WTC11 (cell line): ENCODE results near the gene ASCC1. TPM values are rescaled to one million over a fixed set of nuclear protein-coding genes. Genes with fewer than 3 reads are reported as not detected.

Source experiments
- ATAC-seq: fragments of 200-7000 bp; cut with Tn5 transposase; 2 replicates; pipeline ENCODE4 v1.10.0; 2021; ENCODE audit warnings: mild to moderate bottlenecking, moderate library complexity
- CTCF ChIA-PET: fragments of 300-600 bp; sonication (Branson Sonifier 250); formaldehyde crosslinking; loops from one replicate; lab custom pipeline; 2021; ENCODE audit warnings: antibody characterized with exemption; lab: Charles Lee
- POLR2A ChIA-PET: fragments of 350-600 bp; sonication (Branson Sonifier 250); formaldehyde crosslinking; loops from one replicate; lab custom pipeline; 2021; ENCODE audit warnings: antibody characterized with exemption; lab: Charles Lee
- DNase-seq: peaks from one replicate; pipeline ENCODE4 v3.0.0; 2021; ENCODE audit warnings: low spot score
- H3K27ac Mint-ChIP-seq: 2 replicates; pipeline ENCODE4 v1.8.0; 2021; ENCODE audit warnings: mixed read lengths
- H3K27me3 Mint-ChIP-seq: 2 replicates; pipeline ENCODE4 v1.8.0; 2021; ENCODE audit warnings: low read depth, mild to moderate bottlenecking, moderate library complexity, mixed read lengths
- H3K36me3 Mint-ChIP-seq: 2 replicates; pipeline ENCODE4 v1.8.0; 2021; ENCODE audit warnings: mixed read lengths
- H3K4me1 Mint-ChIP-seq: 2 replicates; pipeline ENCODE4 v1.8.0; 2022; ENCODE audit warnings: mixed read lengths
- H3K4me3 Mint-ChIP-seq: 2 replicates; pipeline ENCODE4 v1.8.0; 2021; ENCODE audit warnings: mild to moderate bottlenecking, moderate library complexity, mixed read lengths
- H3K9me3 Mint-ChIP-seq: 2 replicates; pipeline ENCODE4 v1.8.0; 2021; ENCODE audit warnings: mixed read lengths
- CREB1 ChIP-seq: sonication (generic); formaldehyde crosslinking; IDR thresholded peaks from 2 replicates; pipeline ENCODE4 v1.8.0; 2023; ENCODE audit warnings: mild to moderate bottlenecking, missing genetic modification reagents
- ETV6 ChIP-seq: sonication (generic); formaldehyde crosslinking; IDR thresholded peaks from 2 replicates; pipeline ENCODE4 v1.8.1; 2022; ENCODE audit warnings: mild to moderate bottlenecking, missing genetic modification reagents
- GRHL2 ChIP-seq: fragments of 250-450 bp; sonication (Bioruptor Pico); IDR thresholded peaks from 2 replicates; pipeline ENCODE4 v1.8.0; 2022; ENCODE audit warnings: mild to moderate bottlenecking, moderate library complexity; ENCODE audit not compliant: insufficient replicate concordance, severe bottlenecking
- GTF2I ChIP-seq: fragments of 250-450 bp; sonication (Bioruptor Pico); conservative IDR thresholded peaks from 2 replicates; pipeline ENCODE4 v1.4.0; 2021; ENCODE audit warnings: mild to moderate bottlenecking
- JAZF1 ChIP-seq: fragments of 250-450 bp; sonication (Bioruptor Pico); IDR thresholded peaks from 2 replicates; pipeline ENCODE4 v1.9.0; 2021; ENCODE audit warnings: moderate library complexity, mild to moderate bottlenecking, inconsistent platforms
- NFYB ChIP-seq: sonication (generic); formaldehyde crosslinking; conservative IDR thresholded peaks from 2 replicates; pipeline ENCODE4 v1.8.0; 2022; ENCODE audit warnings: low read depth, missing genetic modification reagents
- NR1H2 ChIP-seq: sonication (generic); formaldehyde crosslinking; IDR thresholded peaks from 2 replicates; pipeline ENCODE4 v1.9.0; 2021; ENCODE audit warnings: mild to moderate bottlenecking, moderate library complexity, missing genetic modification reagents
- RELA ChIP-seq: sonication (generic); formaldehyde crosslinking; IDR thresholded peaks from 2 replicates; pipeline ENCODE4 v1.8.1; 2022; ENCODE audit warnings: missing genetic modification reagents, mild to moderate bottlenecking, borderline replicate concordance
- RORB ChIP-seq: fragments of 250-450 bp; sonication (Bioruptor Pico); IDR thresholded peaks from 2 replicates; pipeline ENCODE4 v1.9.0; 2021; ENCODE audit warnings: mild to moderate bottlenecking
- TEAD4 ChIP-seq: sonication (generic); formaldehyde crosslinking; IDR thresholded peaks from 2 replicates; pipeline ENCODE4 v1.8.0; 2022; ENCODE audit warnings: mild to moderate bottlenecking, missing genetic modification reagents
- ZNF138 ChIP-seq: sonication (generic); formaldehyde crosslinking; conservative IDR thresholded peaks from 2 replicates; pipeline ENCODE4 v1.8.1; 2022; ENCODE audit warnings: mild to moderate bottlenecking, moderate library complexity, missing genetic modification reagents
- ZNF263 ChIP-seq: sonication (generic); formaldehyde crosslinking; IDR thresholded peaks from 2 replicates; pipeline ENCODE4 v1.8.1; 2022; ENCODE audit warnings: low read depth, mild to moderate bottlenecking, moderate library complexity, missing genetic modification reagents
- ZNF396 ChIP-seq: fragments of 250-450 bp; sonication (Bioruptor Pico); IDR thresholded peaks from 2 replicates; pipeline ENCODE4 v1.8.0; 2021; ENCODE audit warnings: mild to moderate bottlenecking, moderate library complexity, borderline replicate concordance
- total RNA-seq: library from RNA; stranded (reverse); gene quantifications from 3 replicates; pipeline ENCODE4 v1.2.3, GENCODE V29; 2021
- TF ChIP-seq, protein P1 (sequence below): fragments of 250-450 bp; sonication (Bioruptor Pico); IDR thresholded peaks from 2 replicates; pipeline ENCODE4 v2.1.2; 2022; ENCODE audit warnings: mild to moderate bottlenecking, moderate library complexity
- TF ChIP-seq, protein P2 (sequence below): fragments of 250-450 bp; sonication (Bioruptor Pico); IDR thresholded peaks from 2 replicates; pipeline ENCODE4 v1.8.0; 2021; ENCODE audit warnings: mild to moderate bottlenecking
- TF ChIP-seq, protein P3 (sequence below): sonication (generic); formaldehyde crosslinking; IDR thresholded peaks from 2 replicates; pipeline ENCODE4 v1.8.1; 2022; ENCODE audit warnings: missing genetic modification reagents, borderline replicate concordance
- TF ChIP-seq, protein P4 (sequence below): sonication (generic); formaldehyde crosslinking; IDR thresholded peaks from 2 replicates; pipeline ENCODE4 v1.8.1; 2022; ENCODE audit warnings: low read depth, missing genetic modification reagents, borderline replicate concordance
- TF ChIP-seq, protein P5 (sequence below): sonication (generic); formaldehyde crosslinking; IDR thresholded peaks from 2 replicates; pipeline ENCODE4 v1.8.0; 2023; ENCODE audit warnings: missing genetic modification reagents, mild to moderate bottlenecking, borderline replicate concordance
- TF ChIP-seq, protein P6 (sequence below): sonication (generic); formaldehyde crosslinking; IDR thresholded peaks from 2 replicates; pipeline ENCODE4 v1.8.0; 2022; ENCODE audit warnings: missing genetic modification reagents

The ASCC1 gene
- total RNA-seq, 1 experiment from 2014 or later, result 30.4 TPM

DNA sequence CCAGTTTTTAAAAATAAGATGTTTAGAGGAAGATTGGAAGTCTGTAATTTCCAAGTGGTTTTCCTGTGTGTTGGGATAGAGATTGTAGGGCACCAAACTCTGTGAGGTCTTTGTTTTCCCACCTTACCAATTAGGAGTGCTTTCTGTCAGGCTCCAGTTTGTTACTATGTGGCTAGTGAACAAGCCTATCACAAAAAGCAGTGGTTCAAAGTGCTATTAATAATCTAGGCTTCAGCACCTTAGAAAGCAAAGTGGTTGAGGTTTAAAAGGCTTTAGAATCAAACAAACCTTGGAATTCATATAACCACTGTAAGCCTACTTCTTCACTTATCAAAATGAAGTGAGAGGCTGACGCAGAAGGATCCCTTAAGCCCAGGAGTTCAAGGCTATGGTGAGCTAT is 11.4 kb downstream of the ASCC1 start:
- CTCF ChIA-PET, result interaction anchor here (0.8 kb wide), 1 partner anchor 18 kb away, joined by 6 read pairs; no protein-coding TSS in a partner anchor
- Mint-ChIP-seq H3K36me3 (peaks cover 26% of the 10 kb centered on the region), H3K4me3 (no peak overlapping the region), H3K9me3 (no peaks in the 10 kb centered on the region), H3K27me3 (no peaks in the 10 kb centered on the region), H3K4me1 (no peaks in the 10 kb centered on the region), H3K27ac (no peak overlapping the region)
- DNase-seq (no peak), ATAC-seq (no peak)
- TF ChIP-seq GTF2I (no peak), GRHL2 (CRISPR knock-in tag) (no peak), ZNF138 (CRISPR knock-in tag) (no peak), CREB1 (CRISPR knock-in tag) (no peak), ETV6 (no peak), RELA (CRISPR knock-in tag) (no peak), ZNF396 (no peak), TEAD4 (CRISPR knock-in tag) (no peak), NFYB (CRISPR knock-in tag) (no peak), JAZF1 (no peak)
- TF ChIP-seq, protein P1, sequence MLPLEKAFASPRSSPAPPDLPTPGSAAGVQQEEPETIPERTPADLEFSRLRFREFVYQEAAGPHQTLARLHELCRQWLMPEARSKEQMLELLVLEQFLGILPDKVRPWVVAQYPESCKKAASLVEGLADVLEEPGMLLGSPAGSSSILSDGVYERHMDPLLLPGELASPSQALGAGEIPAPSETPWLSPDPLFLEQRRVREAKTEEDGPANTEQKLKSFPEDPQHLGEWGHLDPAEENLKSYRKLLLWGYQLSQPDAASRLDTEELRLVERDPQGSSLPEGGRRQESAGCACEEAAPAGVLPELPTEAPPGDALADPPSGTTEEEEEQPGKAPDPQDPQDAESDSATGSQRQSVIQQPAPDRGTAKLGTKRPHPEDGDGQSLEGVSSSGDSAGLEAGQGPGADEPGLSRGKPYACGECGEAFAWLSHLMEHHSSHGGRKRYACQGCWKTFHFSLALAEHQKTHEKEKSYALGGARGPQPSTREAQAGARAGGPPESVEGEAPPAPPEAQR, result no peak
- TF ChIP-seq, protein P2, sequence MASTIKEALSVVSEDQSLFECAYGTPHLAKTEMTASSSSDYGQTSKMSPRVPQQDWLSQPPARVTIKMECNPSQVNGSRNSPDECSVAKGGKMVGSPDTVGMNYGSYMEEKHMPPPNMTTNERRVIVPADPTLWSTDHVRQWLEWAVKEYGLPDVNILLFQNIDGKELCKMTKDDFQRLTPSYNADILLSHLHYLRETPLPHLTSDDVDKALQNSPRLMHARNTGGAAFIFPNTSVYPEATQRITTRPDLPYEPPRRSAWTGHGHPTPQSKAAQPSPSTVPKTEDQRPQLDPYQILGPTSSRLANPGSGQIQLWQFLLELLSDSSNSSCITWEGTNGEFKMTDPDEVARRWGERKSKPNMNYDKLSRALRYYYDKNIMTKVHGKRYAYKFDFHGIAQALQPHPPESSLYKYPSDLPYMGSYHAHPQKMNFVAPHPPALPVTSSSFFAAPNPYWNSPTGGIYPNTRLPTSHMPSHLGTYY (CRISPR knock-in tag), result no peak
- TF ChIP-seq, protein P3, sequence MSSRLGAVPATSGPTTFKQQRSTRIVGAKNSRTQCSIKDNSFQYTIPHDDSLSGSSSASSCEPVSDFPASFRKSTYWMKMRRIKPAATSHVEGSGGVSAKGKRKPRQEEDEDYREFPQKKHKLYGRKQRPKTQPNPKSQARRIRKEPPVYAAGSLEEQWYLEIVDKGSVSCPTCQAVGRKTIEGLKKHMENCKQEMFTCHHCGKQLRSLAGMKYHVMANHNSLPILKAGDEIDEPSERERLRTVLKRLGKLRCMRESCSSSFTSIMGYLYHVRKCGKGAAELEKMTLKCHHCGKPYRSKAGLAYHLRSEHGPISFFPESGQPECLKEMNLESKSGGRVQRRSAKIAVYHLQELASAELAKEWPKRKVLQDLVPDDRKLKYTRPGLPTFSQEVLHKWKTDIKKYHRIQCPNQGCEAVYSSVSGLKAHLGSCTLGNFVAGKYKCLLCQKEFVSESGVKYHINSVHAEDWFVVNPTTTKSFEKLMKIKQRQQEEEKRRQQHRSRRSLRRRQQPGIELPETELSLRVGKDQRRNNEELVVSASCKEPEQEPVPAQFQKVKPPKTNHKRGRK (CRISPR knock-in tag), result no peak
- TF ChIP-seq, protein P4, sequence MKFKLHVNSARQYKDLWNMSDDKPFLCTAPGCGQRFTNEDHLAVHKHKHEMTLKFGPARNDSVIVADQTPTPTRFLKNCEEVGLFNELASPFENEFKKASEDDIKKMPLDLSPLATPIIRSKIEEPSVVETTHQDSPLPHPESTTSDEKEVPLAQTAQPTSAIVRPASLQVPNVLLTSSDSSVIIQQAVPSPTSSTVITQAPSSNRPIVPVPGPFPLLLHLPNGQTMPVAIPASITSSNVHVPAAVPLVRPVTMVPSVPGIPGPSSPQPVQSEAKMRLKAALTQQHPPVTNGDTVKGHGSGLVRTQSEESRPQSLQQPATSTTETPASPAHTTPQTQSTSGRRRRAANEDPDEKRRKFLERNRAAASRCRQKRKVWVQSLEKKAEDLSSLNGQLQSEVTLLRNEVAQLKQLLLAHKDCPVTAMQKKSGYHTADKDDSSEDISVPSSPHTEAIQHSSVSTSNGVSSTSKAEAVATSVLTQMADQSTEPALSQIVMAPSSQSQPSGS (CRISPR knock-in tag), result no peak
- TF ChIP-seq, protein P5, sequence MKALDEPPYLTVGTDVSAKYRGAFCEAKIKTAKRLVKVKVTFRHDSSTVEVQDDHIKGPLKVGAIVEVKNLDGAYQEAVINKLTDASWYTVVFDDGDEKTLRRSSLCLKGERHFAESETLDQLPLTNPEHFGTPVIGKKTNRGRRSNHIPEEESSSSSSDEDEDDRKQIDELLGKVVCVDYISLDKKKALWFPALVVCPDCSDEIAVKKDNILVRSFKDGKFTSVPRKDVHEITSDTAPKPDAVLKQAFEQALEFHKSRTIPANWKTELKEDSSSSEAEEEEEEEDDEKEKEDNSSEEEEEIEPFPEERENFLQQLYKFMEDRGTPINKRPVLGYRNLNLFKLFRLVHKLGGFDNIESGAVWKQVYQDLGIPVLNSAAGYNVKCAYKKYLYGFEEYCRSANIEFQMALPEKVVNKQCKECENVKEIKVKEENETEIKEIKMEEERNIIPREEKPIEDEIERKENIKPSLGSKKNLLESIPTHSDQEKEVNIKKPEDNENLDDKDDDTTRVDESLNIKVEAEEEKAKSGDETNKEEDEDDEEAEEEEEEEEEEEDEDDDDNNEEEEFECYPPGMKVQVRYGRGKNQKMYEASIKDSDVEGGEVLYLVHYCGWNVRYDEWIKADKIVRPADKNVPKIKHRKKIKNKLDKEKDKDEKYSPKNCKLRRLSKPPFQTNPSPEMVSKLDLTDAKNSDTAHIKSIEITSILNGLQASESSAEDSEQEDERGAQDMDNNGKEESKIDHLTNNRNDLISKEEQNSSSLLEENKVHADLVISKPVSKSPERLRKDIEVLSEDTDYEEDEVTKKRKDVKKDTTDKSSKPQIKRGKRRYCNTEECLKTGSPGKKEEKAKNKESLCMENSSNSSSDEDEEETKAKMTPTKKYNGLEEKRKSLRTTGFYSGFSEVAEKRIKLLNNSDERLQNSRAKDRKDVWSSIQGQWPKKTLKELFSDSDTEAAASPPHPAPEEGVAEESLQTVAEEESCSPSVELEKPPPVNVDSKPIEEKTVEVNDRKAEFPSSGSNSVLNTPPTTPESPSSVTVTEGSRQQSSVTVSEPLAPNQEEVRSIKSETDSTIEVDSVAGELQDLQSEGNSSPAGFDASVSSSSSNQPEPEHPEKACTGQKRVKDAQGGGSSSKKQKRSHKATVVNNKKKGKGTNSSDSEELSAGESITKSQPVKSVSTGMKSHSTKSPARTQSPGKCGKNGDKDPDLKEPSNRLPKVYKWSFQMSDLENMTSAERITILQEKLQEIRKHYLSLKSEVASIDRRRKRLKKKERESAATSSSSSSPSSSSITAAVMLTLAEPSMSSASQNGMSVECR (CRISPR knock-in tag), result no peak
- POLR2A ChIA-PET, result no interaction called here

DNA sequence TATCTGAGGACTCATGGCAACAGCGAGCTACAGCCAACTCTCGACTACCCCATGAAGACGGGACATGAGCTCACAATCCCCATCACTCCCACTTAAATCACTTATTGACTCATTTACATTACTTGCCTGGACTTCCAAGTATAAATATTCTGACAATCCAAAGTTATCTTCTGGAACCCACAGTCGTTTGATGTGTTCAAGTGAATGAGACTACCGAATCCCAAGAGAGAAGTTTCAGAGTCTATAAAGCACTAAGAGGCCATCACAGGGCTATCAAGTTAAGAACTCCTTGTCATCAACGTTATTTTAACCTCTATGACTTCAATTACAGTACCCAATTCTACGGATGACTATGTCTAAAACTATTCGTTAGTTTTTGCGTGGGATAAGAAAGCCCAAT is 11.8 kb downstream of the ASCC1 start:
- H3K27ac Mint-ChIP-seq, result peak overlapping the region; percentile 73; the same call in 1 of the 2 replicates

More for the DNA sequence above, 11.8 kb downstream of the ASCC1 start:
- Mint-ChIP-seq H3K9me3 (no peaks in the 10 kb centered on the region), H3K4me1 (no peaks in the 10 kb centered on the region), H3K36me3 (peaks cover 28% of the 10 kb centered on the region), H3K27me3 (no peaks in the 10 kb centered on the region)
- DNase-seq, result no peak
- CTCF ChIA-PET, result interaction anchor here (0.8 kb wide), 1 partner anchor 19 kb away, joined by 6 read pairs; no protein-coding TSS in a partner anchor
- POLR2A ChIA-PET, result no interaction called here
- TF ChIP-seq RORB (CRISPR knock-in tag) (no peak), ZNF263 (CRISPR knock-in tag) (no peak), ZNF138 (CRISPR knock-in tag) (no peak), NR1H2 (CRISPR knock-in tag) (no peak), RELA (CRISPR knock-in tag) (no peak)
- TF ChIP-seq, protein P3 (CRISPR knock-in tag), result no peak
- TF ChIP-seq, protein P6, sequence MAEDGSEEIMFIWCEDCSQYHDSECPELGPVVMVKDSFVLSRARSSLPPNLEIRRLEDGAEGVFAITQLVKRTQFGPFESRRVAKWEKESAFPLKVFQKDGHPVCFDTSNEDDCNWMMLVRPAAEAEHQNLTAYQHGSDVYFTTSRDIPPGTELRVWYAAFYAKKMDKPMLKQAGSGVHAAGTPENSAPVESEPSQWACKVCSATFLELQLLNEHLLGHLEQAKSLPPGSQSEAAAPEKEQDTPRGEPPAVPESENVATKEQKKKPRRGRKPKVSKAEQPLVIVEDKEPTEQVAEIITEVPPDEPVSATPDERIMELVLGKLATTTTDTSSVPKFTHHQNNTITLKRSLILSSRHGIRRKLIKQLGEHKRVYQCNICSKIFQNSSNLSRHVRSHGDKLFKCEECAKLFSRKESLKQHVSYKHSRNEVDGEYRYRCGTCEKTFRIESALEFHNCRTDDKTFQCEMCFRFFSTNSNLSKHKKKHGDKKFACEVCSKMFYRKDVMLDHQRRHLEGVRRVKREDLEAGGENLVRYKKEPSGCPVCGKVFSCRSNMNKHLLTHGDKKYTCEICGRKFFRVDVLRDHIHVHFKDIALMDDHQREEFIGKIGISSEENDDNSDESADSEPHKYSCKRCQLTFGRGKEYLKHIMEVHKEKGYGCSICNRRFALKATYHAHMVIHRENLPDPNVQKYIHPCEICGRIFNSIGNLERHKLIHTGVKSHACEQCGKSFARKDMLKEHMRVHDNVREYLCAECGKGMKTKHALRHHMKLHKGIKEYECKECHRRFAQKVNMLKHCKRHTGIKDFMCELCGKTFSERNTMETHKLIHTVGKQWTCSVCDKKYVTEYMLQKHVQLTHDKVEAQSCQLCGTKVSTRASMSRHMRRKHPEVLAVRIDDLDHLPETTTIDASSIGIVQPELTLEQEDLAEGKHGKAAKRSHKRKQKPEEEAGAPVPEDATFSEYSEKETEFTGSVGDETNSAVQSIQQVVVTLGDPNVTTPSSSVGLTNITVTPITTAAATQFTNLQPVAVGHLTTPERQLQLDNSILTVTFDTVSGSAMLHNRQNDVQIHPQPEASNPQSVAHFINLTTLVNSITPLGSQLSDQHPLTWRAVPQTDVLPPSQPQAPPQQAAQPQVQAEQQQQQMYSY, result no peak
- TF ChIP-seq, all 79 proteins: peak for 0
- no peak for ATAC-seq
- no peak overlapping the region for H3K4me3 Mint-ChIP-seq
